SK-N-DZ (cell line): ENCODE measurements around the gene PRUNE2.
"Not testable (repeated sequence)": the region's sequence is repeated elsewhere in the genome, so short reads cannot be mapped to it uniquely, and the experiment has no call there.

Experiments used
- DNase-seq: peaks from one replicate; pipeline ENCODE4 v3.0.0-alpha.2; 2015; ENCODE audit warnings: low spot score

PRUNE2 gene

DNA sequence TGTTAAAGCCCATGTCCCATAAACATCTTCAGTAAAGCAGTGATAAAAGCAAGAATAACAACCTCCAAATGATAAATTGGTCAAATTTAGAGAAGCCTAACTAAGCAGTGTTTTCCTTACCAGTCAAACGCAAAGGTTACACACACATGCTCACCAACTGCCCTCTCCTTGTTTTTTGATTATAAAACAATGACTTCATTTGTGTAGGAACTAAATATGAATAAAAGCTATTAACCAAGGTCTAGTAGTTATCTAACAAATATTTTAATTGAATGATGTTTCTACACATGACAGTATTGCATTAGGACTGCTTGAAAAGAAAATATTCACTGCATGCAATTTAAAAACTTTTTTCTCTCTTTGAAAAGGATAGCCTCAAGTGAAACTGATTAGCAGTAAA, 105.0 kb downstream of the PRUNE2 start:
- no peak for DNase-seq

DNA sequence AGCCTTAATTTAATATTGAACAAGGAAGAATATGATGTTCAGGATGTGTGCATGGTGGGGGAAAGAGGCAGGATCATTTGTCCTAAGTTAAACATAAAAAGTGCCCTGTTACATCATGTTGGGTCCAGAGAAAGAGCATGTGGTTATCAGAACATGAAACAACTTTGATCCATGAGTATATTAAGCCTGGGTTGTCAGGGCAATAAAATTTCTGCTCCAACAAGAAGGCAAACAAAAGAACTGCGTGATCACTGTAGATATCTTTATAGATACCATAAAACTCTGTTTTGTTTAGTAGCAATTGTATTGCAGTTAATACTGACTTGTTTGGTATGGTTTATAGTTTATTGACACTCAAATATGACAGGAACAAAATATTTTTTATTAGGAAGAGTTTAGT, 106.4 kb downstream of the PRUNE2 start:
- DNase-seq, result no peak

DNA sequence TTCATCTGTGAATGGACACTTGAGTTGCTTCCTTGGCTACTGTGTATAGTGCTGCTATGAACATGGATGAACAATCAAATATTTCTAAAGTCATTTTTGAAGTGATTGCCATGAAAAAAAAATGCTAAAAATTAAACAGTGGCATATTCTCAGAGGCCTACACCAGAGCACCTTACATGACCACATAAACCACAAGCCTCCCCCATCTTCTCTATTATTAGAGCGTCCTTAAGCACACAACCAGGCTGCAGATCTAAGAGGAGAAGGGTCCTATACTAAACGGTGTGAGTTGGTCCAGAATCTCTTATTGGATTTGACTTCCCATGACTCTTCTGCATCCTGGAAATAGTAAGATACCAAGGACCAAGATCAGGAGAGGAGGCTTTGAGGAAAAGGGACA, 107.4 kb downstream of the PRUNE2 start:
- no peak for DNase-seq

DNA sequence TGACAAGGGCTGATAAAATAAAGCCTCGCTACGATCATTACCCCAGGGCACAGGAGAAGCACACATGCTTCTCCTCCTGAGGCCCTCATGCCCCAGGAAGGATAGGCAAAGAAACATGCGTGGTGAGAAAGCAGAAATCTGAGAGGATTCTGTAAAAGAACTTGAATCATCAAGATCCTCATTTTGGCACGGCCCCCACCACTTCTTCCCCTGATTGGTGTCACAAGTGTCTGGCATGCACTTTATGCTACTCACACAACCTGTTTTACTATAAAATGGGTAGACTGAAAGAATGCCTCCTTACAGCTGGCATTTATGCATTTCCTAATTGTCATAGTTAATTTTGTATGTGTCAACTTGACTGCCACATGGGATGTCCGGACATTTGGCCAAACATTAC, 109.6 kb downstream of the PRUNE2 start:
- no peak for DNase-seq

DNA sequence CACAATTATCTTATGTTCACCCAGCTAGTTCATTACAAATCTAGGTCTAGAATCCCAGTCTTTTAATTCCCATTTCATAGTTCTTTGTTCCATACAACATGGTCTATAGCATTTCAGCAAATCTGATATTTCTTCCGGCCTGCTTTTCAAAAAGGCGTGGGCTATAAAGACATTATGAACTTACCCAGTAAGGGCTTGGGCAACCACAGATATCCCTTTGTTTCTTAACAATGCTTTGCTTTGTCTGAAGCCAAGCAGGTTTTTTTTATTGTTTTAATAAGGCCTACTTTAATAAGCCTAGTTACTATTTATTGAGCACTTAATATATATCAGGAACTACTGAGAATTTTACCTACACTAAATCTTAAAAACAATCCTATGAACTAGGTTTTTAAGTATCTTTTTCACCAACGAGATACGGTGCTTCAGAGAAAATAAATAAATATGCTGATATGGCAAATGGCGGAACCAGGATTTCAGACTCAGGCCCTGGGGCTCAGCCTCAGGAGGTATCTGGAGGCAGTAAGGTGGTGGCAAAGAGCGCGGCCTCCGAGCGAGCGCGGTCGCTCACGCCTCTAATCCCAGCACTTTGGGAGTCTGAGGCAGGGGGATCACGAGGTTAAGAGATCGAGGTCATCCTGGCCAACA, 112.0 kb downstream of the PRUNE2 start:
- no peak for DNase-seq

DNA sequence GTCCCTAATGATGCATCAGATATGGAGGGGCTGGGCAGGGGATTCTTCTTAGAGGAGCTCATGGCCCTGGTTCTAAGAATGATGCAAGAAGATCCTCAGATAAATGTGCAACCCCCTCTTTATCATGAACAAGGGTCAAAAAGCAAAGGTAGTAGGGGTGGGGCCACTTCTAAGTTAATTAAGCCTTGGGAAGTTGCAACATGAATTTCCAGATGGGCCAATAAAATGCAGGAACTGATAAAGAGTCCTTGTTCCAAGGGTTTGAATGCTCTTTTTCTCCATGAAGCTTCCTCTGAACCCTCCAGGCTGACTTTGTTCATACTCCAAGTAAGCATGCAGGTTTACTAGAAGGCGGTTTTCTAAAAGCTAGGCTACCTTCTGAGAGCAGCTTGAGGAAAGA, 116.1 kb downstream of the PRUNE2 start:
- DNase-seq, result no peak

DNA sequence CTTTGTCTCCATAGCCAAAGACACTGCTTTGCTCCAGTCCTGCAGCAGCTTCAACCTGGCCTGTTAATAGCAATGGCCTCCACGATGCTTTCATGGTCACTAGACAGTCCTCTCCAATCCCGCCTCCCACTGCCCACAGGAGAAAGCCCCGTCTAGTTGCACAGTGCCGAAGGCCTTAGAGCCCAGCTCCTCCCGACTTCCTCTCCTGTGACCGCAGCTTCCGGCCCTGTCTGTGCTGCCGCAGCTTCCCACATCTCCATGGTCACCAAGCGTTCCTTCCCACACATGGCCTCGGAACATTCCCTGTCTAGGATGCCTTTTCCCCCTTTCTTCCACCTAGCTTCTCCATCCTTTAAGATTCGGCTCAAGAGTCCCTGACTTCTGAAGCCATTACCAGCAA, 118.2 kb downstream of the PRUNE2 start:
- DNase-seq, result no peak

DNA sequence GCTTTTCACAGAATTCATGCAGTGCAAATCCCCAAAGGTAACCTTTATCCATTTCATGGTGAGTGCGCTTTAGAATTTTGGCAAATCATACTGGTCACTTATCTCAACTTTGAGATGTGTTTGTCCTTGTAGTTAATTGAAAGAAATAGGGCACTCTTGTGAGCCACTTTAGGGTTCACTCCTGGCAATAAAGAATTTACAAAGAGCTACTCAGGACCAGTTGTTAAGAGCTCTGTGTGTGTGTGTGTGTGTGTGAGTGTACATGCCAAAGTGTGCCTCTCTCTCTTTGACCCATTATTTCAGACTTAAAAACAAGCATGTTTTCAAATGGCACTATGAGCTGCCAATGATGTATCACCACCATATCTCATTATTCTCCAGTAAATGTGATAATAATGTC, 120.4 kb downstream of the PRUNE2 start:
- no peak for DNase-seq

DNA sequence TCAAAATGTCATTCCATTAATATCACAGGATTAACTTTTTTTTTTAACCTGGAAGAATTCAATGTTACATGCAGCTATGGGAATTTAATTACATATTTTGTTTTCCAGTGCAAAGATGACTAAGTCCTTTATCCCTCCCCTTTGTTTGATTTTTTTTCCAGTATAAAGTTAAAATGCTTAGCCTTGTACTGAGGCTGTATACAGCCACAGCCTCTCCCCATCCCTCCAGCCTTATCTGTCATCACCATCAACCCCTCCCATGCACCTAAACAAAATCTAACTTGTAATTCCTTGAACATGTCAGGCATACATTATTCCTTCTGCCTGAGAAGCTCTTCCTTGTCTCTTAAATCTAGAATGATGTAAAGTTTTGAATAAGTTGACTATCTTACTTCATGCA, 121.0 kb downstream of the PRUNE2 start:
- DNase-seq, result no peak

DNA sequence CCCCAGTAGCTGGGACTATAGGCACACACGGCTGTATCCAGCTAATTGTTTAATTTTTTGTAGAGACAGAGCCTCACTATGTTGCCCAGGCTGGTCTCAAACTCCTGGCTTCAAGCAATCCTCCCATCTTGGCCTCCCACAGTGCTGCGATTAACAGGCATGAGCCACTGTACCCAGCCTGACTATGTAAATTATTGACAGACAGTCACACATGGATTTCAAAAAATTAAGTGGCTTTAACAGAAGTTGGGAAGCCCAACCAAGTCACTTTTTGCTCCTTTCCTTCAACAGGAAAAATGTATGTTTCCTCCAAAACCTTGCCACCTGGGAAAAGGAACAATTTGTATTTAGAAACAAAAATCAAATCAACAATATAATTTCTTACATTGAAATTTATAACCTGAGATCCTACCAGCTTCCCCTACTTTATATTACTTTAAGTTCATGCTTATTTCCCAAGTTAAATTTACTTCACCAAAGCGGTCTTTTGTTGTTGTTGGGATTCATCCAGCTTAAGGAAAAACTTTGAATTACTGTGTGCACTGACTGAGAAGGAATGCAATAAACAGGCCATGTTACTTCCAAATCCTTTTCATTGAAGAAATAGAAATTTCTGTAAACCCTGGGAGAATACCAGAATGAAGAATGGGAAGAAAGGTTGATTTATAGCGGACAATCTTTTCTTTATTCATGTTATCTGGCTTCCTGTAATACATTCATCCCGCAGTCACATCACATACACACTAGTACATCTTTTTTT, 133.0 kb downstream of the PRUNE2 start:
- DNase-seq, result no peak

DNA sequence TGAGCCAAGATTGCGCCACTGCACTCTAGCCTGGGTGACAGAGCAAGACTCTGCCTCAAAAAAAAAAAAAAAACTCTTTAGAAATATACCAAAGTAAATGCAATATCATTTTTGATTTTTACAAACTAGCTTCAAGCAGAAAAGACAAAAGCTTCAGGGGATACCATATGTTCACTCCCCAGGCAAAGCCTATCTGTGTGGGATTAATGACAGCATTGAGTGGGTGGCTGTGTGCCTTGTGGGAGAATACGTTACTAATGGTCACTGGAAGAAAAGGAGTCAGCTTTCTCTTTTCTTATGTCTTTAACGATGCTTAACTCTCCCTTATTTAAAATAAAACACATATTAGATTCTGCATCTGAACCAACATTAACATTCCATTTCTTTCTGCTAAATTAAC, 139.8 kb downstream of the PRUNE2 start:
- DNase-seq, result no peak

DNA sequence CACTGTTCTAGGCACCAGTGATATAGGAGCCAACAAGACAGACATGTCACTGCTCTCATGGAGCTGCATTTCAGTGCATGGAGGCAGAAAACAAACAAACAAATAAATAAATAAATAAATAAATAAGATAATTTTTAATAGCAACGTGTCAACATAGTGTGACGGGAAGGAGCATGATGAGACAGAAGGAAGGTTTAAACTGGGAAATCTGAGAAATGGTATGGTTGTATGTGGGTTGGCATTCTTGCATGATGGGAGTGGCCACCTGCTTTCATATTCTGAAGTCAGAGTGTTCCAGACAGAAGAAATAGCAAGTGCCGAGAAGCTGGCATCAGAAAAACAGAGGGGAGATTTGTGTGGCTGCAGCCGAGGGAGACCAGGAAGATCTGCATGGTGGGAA, 141.8 kb downstream of the PRUNE2 start, which contains the start of gene PCA3:
PCA3 (plus strand) TSS at position 301 of the 400 bp plus-strand sequence.
- DNase-seq, result no peak

DNA sequence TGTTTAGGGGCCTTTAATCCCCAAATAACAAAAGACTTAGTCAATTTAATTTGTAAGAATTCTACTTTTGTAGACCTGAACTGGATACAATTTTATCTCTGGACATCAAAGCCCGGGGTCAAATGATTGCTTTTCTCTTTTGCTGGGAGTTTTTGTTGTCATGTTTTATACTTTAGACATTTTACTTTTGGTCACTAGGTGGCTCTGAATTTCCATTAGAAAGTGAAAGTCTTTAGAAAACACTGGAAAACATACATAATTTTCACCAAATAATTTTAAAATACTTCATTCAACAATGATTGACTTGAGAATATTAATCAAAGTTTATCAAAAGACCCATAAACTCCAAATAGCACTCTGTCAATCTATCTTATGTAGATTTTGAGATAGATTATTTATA, 144.5 kb downstream of the PRUNE2 start:
- no peak for DNase-seq

DNA sequence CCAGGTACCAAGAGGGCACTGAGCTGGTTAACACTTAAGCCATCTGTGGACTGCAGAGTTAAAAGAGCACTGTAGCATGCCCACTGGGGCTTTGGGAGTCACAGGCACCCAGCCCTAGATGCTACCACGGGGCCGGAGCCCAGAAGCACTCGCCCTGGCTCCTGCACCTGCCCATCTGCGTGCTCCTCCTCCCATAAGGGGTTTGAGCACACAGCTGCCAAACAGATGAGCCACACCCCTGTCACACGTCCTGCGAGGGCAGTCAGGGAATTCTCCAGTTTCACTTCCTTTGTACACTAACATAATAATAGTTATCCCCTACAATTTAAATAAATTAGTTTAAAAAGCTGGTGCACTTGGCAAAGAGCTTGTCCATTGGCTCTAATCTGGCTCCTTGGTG, 146.2 kb downstream of the PRUNE2 start:
- DNase-seq, result no peak

DNA sequence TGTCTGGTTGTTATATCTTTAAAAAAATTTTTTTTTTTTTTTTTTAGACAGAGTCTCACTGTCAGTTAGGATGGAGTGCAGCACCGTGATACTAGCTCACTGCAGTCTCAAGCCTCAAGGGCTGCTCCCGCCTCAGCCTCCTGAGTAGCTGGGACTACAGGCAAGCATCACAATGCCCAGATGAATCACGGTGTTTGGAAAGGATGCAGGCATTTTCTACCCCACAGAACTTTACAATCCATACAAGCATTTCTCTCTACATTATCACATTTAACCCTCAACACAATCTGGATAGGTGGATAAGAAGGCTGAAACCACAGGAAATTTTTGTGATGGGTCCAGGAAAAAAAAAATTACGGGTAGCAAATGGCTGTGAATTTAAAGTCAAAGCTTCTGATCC, 147.4 kb downstream of the PRUNE2 start:
- no peak for DNase-seq

DNA sequence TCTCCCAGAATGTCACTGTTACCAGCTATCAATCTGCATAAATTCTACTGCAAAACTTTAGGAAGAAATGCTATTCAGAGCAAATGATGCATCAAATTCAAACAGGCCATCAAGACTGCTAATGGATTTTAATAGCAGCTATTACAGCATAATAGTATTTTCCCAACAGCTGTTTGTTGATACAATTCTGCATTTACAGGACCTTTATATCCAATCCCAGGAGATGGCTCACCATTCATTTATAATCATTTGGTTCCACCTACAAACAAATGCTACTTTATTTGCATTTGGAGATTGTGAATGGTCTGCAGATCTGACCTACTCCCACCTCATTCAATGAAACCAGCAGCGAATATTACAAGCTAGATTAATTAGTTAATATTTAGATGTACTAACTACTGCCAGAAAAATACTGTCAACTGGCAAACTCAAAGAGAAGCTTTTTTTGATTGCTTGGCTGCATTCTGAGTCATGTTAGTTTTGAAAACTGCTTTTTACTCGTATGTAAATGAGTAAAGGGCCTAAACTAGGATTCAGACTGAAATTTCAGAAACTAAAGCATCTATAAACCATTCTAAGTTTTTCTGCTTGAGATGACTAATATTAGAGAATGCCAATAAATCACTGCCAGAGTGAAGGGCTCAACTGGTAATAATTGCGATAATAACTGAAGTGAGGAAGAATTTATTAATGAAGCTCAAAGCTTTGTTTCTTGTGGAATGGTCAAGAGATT, 148.8 kb downstream of the PRUNE2 start:
- no peak for DNase-seq

DNA sequence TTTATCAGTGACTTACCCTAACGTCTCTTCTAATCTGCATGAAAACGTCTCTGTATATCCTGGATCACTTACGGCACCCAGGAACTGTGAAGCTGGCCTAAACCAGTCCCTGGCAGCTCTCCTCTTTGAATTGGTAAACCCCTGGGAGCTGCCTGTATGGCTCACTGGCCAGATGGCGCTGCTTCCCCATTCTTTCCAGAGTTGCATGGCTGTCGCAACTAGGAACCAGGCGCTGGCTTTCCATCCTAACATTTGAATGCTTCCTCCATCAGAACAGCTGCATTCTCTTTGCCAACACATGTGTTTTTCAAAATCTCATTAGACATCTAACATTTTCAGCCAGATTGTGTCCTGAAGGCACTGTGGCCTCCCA, 149.7 kb downstream of the PRUNE2 start:
- peak; percentile 45 for DNase-seq

DNA sequence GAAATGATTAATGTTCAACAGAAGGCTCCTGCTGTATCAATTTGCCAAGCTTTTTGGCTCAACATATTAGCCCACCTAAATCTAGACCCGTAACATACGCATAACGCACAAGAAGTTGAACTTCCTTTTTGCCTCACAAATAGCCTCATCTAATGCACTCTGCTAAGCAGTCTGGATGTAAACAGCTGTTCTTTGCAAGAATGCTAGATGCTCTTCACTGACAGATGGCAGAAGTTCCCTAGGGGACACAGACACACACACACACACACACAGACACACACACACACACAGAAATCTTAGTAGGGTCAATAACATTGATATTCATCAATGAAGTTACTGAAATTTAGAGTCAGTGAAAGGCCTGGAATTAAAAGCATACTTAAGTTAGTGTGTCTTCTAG, 154.9 kb downstream of the PRUNE2 start:
- no peak for DNase-seq

DNA sequence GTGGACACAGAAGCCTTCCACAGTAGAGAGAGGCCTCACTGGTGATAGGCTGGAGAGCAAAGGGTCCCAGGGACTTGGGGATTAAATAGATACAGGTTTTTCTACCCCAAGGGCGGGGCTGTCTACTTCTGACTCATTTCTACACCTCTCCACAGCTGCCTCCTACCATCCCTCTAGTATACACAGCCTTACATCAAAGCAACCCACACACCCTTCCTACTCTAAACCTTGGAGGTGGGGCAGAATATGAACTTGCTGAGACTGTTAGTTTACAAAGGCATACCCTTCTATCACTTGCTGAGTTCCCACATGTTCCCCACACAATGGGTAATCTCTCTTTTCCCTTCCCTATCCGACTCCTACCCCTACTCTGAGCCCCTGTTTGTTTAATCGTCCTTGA, 161.6 kb downstream of the PRUNE2 start:
- no peak for DNase-seq

DNA sequence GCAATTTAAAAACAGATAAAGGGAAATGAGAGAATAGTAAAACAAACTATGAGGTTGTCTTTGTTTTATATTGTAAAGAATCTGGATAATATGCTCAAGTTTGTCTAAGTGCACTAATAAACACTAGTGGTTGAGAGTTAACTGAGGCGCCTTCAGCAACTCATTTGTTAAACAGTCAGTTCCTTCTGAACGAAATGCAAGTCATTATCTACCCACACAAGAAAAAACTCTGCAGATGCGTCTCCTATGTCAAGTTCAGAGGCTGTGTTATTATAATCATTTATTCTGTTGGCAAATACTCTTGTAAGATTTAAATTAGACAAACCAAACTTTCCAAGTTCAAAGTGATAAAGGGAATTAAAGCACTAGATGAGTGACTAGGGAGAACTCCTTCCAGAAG, 162.0 kb downstream of the PRUNE2 start:
- DNase-seq, result no peak

DNA sequence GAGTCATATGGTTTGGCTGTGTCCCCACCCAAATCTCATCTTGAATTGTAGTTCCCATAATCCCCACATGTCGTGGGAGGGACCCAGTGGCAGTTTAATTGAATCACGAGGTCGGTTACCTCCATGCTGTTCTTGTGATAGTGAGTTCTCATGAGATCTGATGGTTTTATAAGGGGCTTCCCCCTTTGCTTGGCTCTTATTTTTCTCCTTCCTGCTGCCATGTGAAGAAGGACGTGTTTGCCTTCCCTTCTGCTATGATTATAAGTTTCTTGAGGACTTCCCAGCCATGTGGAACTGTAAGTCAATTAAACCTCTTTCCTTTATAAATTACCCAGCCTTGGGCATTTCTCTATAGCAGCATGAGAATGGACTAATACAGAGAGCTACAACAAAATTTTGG, 163.0 kb downstream of the PRUNE2 start:
- not testable (repeated sequence) for DNase-seq

DNA sequence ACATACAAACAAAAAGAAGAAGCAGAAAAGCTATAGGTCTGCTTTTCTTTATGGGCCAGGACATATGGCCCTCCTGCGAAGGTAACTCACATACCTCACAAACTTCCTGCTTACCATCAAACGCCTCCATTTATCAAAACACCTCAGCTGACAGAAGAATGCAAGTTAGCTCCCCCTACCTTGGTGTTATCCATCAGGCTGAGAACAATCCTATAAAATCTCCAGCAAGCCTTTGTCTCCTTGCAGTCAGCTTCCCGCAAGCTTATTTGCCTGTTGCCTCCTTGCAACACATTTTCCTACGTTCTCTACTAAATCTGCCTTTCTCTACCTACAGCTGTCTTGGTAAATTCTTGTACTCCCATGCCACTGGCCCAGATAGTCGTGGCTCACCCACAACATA, 164.4 kb downstream of the PRUNE2 start:
- no peak for DNase-seq

DNA sequence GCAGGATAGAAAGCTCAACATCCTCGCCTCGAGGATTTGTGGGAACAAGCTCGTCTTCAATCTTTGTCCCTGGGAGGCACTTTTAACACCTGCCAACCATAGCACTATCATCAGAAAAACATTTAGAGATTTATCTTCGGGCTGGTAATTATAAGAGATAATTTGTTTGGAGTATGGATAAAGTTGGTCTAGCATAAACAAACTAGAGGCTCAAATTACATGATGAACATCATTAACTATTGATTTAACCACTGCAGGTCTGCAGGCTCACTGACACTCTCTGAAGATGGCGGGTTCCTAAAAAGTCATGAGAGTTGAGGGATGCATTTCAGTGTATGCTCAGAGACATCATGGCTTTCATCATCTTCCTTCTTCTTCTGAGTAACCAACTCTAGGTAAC, 167.5 kb downstream of the PRUNE2 start:
- no peak for DNase-seq
